GM12873 (cell line): ENCODE measurements around the gene SERINC3.

Source experiments
- TF ChIP-seq, protein P1 (sequence below): IDR thresholded peaks from 2 replicates; pipeline ENCODE4 v1.5.1; 2012; ENCODE audit warnings: low read depth, mild to moderate bottlenecking, moderate library complexity, low read length, control low read depth; ENCODE audit not compliant: insufficient read depth; ENCODE audit errors: missing control alignments

SERINC3 gene

DNA sequence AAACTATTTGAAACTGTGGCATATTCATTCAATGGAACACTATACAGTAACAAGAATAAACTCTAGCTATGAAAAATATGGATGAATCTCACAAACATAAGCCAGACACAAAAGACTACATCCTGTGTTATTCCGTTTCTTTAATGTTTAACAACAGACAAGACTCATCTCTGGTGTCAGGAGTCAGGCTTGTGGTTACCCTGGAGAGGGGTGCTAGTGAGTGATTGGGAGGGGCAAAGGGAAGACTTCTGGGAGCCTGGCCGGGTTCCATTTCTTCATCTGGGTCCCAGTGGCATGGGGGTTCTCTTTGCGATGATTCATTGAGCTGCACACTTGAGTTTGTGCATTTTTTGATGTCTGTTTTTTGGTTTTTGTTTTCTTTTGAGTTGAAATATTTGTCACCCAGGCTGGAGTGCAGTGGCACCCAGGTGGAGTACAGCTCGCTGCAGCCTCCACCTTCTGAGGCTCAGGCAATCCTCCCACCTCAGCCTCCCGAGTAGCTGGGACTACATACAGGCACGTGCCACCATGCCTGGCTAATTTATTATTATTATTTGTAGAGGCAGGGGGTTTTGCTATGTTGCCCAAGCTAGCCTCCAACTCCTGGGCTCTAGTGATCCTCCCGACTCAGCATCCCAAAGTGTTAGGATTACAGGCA is 67.4 kb downstream of the SERINC3 start:
- TF ChIP-seq, protein P1, sequence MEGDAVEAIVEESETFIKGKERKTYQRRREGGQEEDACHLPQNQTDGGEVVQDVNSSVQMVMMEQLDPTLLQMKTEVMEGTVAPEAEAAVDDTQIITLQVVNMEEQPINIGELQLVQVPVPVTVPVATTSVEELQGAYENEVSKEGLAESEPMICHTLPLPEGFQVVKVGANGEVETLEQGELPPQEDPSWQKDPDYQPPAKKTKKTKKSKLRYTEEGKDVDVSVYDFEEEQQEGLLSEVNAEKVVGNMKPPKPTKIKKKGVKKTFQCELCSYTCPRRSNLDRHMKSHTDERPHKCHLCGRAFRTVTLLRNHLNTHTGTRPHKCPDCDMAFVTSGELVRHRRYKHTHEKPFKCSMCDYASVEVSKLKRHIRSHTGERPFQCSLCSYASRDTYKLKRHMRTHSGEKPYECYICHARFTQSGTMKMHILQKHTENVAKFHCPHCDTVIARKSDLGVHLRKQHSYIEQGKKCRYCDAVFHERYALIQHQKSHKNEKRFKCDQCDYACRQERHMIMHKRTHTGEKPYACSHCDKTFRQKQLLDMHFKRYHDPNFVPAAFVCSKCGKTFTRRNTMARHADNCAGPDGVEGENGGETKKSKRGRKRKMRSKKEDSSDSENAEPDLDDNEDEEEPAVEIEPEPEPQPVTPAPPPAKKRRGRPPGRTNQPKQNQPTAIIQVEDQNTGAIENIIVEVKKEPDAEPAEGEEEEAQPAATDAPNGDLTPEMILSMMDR = no peak

- TF ChIP-seq, protein P1 = no peak
Observed at GRCh38 chr20:44450903-44451450, 70.9 kb downstream of the SERINC3 start.

DNA sequence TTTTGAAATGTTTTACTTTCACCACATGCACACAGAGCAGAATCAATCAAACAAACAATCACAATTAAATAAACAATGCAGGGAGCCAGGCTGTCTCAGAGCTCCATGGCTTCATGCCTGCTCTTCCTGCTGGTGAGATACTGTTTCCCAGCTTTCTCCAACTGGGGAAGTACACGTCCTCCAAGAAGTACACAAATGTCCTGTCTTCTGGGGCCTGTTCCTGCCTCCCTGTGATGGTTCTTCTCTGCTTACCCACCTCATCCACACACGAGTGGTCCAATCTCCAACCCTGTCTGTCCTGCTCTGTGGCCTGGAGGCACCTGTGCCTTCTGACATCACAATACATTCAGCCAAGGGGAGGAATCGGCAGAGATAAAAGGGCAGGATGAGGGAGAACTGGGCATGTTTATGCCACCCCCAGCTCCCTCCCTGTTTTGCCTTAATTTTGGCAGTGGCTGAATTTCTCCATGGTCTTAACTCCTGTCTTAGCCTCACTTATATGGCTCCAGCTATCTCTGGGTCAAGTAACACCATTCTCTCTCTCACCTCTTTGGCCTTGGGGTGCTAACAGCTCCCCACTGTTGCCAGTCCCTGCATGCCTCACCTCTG is 71.5 kb downstream of the SERINC3 start:
- TF ChIP-seq, protein P1 = no peak

- TF ChIP-seq, protein P1 = no peak
Observed at GRCh38 chr20:44449864-44450263, 72.0 kb downstream of the SERINC3 start.

GRCh38 chr20:44448753-44449546 is 72.9 kb downstream of the SERINC3 start:
- TF ChIP-seq, protein P1 = peak; percentile 63

DNA sequence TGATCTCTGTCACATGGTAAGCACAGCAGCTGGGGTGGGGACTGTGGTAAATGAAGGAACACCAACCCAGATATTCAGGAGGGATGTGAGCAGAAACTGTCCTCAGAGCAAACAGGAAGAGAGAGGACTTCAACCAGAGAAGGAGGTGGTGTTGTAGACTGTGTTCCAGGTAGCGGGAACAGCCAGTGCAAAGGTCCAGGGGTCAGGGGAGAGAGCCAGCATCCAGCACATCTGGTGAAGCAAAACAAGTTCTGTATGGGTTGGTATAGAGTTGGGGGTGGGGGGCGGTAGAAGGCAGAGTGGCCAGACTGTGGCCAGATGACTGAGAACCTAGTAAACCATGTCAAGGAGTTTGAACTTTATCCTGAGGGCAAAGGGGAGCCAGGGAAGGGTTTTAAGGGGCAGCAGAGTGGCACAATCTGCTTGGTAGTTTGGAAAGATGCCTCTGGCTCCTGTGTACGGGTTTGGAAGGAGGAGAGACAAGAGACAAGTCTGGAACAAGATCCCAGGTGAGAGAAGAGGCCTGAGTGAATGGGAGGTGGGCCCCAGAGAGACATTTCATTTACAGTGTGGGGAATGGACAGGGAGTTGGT is 73.9 kb downstream of the SERINC3 start:
- TF ChIP-seq, protein P1 = no peak
